SK-N-SH treated with all-trans-retinoic acid at 6 μM for 48 hours (cell line): ENCODE results near the gene CALB2.

Source experiments
- ARNTL ChIP-seq: fragments of 450-650 bp; formaldehyde crosslinking; IDR thresholded peaks from 2 replicates; pipeline ENCODE4 v1.5.0; 2020; ENCODE audit warnings: low read depth, mild to moderate bottlenecking, moderate library complexity, borderline replicate concordance
- ISL1 ChIP-seq: fragments of 250-450 bp; sonication (Bioruptor Pico); IDR thresholded peaks from 2 replicates; pipeline ENCODE4 v2.1.2; 2022; ENCODE audit warnings: mild to moderate bottlenecking, moderate library complexity
- RARB ChIP-seq: fragments of 250-450 bp; sonication (Bioruptor Pico); IDR thresholded peaks from 2 replicates; pipeline ENCODE4 v1.8.0; 2021; ENCODE audit warnings: mild to moderate bottlenecking, moderate library complexity
- TCF4 ChIP-seq: fragments of 250-450 bp; sonication (Bioruptor Pico); IDR thresholded peaks from 2 replicates; pipeline ENCODE4 v1.8.0; 2021; ENCODE audit warnings: mild to moderate bottlenecking, moderate library complexity, borderline replicate concordance
- TOX ChIP-seq: fragments of 250-450 bp; sonication (Bioruptor Pico); IDR thresholded peaks from 2 replicates; pipeline ENCODE4 v1.8.0; 2021; ENCODE audit warnings: mild to moderate bottlenecking, moderate library complexity, borderline replicate concordance
- ZFP30 ChIP-seq: fragments of 450-650 bp; formaldehyde crosslinking; IDR thresholded peaks from 2 replicates; pipeline ENCODE4 v1.5.0; 2022; ENCODE audit warnings: mild to moderate bottlenecking, moderate library complexity
- ZNF565 ChIP-seq: fragments of 450-650 bp; formaldehyde crosslinking; conservative IDR thresholded peaks from 2 replicates; pipeline ENCODE4 v1.5.0; 2020; ENCODE audit warnings: low read depth, mild to moderate bottlenecking, moderate library complexity

DNA sequence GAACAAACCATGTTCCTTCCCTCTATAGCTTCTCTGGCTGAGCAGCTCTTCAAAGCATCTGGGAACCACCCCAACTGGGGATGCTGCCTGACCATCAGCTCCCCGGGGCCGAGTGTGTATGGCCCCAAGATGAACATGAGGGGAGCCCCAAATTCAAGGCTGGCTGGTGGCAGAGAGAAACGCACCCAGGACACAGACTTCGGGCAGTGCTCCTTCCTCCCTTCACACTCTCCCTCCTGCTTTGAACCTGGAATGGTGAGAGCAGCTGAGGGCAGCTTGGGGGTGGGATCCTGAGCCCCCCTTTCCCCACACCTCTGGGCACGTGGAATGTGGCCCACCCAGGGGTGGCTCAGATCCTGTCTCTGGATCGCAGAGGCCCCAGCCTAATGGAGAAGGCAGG is 66.1 kb downstream of the CALB2 start:
- no peak for TF ChIP-seq ISL1
- TF ChIP-seq ZNF565 (CRISPR knock-in tag): no peak
- no peak for TF ChIP-seq ZFP30 (CRISPR knock-in tag)
- no peak for TF ChIP-seq TOX (CRISPR knock-in tag)
- no peak for TF ChIP-seq TCF4
- no peak for TF ChIP-seq RARB (CRISPR knock-in tag)
- TF ChIP-seq ARNTL (CRISPR knock-in tag): no peak
